ENCODE data around the gene TRIM72.

Gene TRIM72

DNA sequence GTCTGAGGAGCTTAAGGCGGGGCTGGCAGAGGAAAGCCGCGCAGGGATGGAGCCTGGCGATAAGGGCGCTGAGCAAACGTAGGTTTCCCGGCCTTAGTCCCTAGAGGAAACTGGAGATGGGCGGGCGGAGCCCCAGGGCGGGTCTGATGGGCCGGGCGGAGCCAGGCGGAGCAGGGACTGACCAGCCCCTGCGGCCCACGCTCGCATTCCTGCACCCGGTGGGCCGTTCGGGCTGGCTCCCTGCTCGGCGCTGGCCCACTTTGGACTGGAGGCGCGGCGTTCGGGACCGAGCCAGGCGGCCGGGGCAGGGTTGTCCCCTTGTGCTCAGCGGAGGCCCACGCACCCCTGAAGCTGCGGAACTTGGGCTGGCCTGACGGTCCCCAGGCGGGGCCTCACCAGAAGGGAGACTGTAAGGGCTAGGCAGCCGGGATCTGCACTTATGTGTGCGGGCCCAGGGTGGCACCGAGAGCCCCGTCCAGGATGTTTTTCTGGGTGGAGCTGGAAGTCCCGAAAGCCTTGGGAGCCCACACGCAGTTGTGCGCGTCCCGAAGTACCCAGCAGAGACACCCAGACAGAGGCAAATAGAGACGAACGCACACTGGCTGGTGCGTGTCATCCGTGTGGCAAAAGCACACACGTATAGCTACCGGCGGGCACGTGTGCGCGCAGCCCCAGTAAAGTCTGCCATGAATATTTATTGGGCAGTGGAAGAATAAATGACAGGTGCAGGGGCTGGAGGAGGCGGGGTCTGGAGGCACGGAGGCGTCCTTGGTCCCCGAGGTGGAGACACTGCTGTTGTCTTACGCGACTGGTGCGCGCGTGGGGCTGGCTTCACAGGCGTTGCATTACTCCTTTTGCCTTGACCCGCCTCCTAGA lies 1.6 kb downstream of the TRIM72 start:
- H3K27ac ChIP-seq, result no peak overlapping the region
- H3K27me3 ChIP-seq (replicated peaks), result peaks cover 38% of the 10 kb centered on the region
- TF ChIP-seq, protein P1, sequence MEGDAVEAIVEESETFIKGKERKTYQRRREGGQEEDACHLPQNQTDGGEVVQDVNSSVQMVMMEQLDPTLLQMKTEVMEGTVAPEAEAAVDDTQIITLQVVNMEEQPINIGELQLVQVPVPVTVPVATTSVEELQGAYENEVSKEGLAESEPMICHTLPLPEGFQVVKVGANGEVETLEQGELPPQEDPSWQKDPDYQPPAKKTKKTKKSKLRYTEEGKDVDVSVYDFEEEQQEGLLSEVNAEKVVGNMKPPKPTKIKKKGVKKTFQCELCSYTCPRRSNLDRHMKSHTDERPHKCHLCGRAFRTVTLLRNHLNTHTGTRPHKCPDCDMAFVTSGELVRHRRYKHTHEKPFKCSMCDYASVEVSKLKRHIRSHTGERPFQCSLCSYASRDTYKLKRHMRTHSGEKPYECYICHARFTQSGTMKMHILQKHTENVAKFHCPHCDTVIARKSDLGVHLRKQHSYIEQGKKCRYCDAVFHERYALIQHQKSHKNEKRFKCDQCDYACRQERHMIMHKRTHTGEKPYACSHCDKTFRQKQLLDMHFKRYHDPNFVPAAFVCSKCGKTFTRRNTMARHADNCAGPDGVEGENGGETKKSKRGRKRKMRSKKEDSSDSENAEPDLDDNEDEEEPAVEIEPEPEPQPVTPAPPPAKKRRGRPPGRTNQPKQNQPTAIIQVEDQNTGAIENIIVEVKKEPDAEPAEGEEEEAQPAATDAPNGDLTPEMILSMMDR (IDR thresholded peaks at IDR 0.05; ENCODE audit: low read depth, low read length, missing control alignments), result no peak
- in situ Hi-C loops (cut with HindIII; ENCODE audit: low pct_ligation_motif_present, low sequenced_read_pairs), result no loop called here
- peak; percentile 16 for DNase-seq
- H3K4me3 ChIP-seq (ENCODE audit: low read depth, low read length), result peak overlapping the region; percentile 48
- H3K36me3 ChIP-seq (replicated peaks), result no peaks in the 10 kb centered on the region

GRCh38 chr16:31216422-31217135 lies 2.7 kb downstream of the TRIM72 start, which contains the start of gene PYDC1:
PYDC1 (minus strand) TSS chr16:31217135; CDS start chr16:31217028, 107 bp downstream.
- no peaks in the 10 kb centered on the region for H3K36me3 ChIP-seq (replicated peaks)
- H3K4me3 ChIP-seq (ENCODE audit: low read depth, low read length), result no peak within 1 kb of the TSS
- H3K27me3 ChIP-seq (replicated peaks), result peaks cover 38% of the 10 kb centered on the region
- in situ Hi-C loops (cut with HindIII; ENCODE audit: low pct_ligation_motif_present, low sequenced_read_pairs), result no loop called here
- no peak within 1 kb of the TSS for H3K27ac ChIP-seq
- TF ChIP-seq, protein P1 (IDR thresholded peaks at IDR 0.05; ENCODE audit: low read depth, low read length, missing control alignments), result no peak
- no peak for DNase-seq

GRCh38 chr16:31217136-31217530 lies 3.2 kb downstream of the TRIM72 start:
- no peak for DNase-seq
- in situ Hi-C loops (cut with HindIII; ENCODE audit: low pct_ligation_motif_present, low sequenced_read_pairs), result no loop called here
- H3K27ac ChIP-seq, result no peak overlapping the region
- TF ChIP-seq, protein P1 (IDR thresholded peaks at IDR 0.05; ENCODE audit: low read depth, low read length, missing control alignments), result no peak
- H3K27me3 ChIP-seq (replicated peaks), result peaks cover 38% of the 10 kb centered on the region
- no peak overlapping the region for H3K4me3 ChIP-seq (ENCODE audit: low read depth, low read length)
- no peaks in the 10 kb centered on the region for H3K36me3 ChIP-seq (replicated peaks)

DNA sequence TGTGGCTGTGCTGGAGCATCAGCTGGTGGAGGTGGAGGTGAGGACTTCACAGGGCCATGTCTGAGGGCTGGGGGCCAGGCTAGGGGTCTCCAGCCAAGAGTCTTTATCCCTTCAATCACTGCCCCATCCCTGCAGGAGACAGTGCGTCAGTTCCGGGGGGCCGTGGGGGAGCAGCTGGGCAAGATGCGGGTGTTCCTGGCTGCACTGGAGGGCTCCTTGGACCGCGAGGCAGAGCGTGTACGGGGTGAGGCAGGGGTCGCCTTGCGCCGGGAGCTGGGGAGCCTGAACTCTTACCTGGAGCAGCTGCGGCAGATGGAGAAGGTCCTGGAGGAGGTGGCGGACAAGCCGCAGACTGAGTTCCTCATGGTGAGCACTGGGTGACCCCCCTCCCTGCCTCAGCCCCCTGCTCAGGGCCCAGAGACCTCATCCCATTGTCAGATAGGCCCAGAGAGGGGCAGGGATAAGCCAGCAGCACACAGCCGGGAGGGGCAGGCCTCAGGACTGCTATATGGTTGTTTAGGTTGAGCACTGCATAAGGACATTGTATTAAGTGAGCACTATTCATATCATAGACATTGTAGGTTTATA lies 5.3 kb downstream of the TRIM72 start:
- TF ChIP-seq, protein P1 (IDR thresholded peaks at IDR 0.05; ENCODE audit: low read depth, low read length, missing control alignments), result no peak
- no peaks in the 10 kb centered on the region for H3K36me3 ChIP-seq (replicated peaks)
- DNase-seq, result no peak
- no peak overlapping the region for H3K4me3 ChIP-seq (ENCODE audit: low read depth, low read length)
- no peak overlapping the region for H3K27ac ChIP-seq
- peaks cover 31% of the 10 kb centered on the region for H3K27me3 ChIP-seq (replicated peaks)
- in situ Hi-C loops (cut with HindIII; ENCODE audit: low pct_ligation_motif_present, low sequenced_read_pairs), result no loop called here

DNA sequence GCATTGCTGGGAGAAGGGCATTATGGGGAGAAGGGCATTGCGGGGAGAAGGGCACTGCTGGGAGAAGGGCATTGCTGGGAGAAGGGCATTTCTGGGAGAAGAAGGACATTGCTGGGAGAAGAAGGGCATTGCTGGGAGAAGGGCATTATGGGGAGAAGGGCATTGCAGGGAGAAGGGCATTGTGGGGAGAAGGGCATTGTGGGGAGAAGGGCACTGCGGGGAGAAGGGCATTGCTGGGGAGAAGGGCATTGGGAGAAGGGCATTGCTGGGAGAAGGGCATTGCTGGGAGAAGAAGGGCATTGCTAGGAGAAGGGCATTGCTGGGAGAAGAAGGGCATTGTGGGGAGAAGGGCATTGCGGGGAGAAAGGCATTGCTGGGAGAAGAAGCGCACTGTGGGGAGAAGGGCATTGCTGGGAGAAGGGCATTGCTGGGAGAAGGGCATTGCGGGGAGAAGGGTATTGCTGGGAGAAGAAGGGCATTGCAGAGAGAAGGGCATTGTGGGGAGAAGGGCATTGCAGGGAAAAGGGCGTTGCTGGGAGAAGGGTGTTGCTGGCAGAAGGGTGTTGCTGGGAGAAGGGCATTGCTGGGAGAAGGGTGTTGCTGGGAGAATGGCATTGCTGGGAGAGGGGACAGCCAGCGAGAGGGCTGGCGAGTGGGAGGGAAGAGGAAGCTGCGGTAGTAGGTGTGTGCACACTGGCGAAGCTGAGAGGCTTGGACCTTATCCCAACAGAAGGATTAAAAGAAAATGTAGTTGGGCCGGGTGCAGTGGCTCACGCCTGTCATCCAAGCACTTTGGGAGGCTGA lies 7.6 kb downstream of the TRIM72 start:
- no peak overlapping the region for H3K4me3 ChIP-seq (ENCODE audit: low read depth, low read length)

More for the DNA sequence above, 7.6 kb downstream of the TRIM72 start:
- in situ Hi-C loops (cut with HindIII; ENCODE audit: low pct_ligation_motif_present, low sequenced_read_pairs), result no loop called here
- H3K36me3 ChIP-seq (replicated peaks), result no peaks in the 10 kb centered on the region
- H3K27me3 ChIP-seq (replicated peaks), result peaks cover 10% of the 10 kb centered on the region
- no peak for DNase-seq
- TF ChIP-seq, protein P1 (IDR thresholded peaks at IDR 0.05; ENCODE audit: low read depth, low read length, missing control alignments), result no peak
- no peak overlapping the region for H3K27ac ChIP-seq

Measured in brain microvascular endothelial cell (primary cell).